Colonic mucosa (tissue), 4 donors: ENCODE results near the gene XRN1. TPM values are rescaled to one million over a fixed set of nuclear protein-coding genes. Genes with fewer than 3 reads are reported as not detected.
"Not testable (repeated sequence)": the region's sequence is repeated elsewhere in the genome, so short reads cannot be mapped to it uniquely, and the experiment has no call there.

Source experiments
- DNase-seq: peaks from one replicate; pipeline ENCODE4 v3.0.0-alpha.2; 2020
- H3K27ac ChIP-seq: fragments of 200-600 bp; one replicate; pipeline ENCODE4 v1.8.0; 2021
- H3K27me3 ChIP-seq: fragments of 200-600 bp; one replicate; pipeline ENCODE4 v1.8.0; 2021
- H3K36me3 ChIP-seq: fragments of 200-600 bp; one replicate; pipeline ENCODE4 v1.8.0; 2021
- H3K4me1 ChIP-seq: fragments of 200-600 bp; one replicate; pipeline ENCODE4 v1.8.0; 2021; ENCODE audit warnings: mild to moderate bottlenecking
- H3K4me3 ChIP-seq: fragments of 200-600 bp; one replicate; pipeline ENCODE4 v1.8.0; 2021
- H3K9ac ChIP-seq, 2 donors: one replicate each; pipeline ENCODE4 v1.7.0; 2013; ENCODE audit warnings: control low read depth in 2 of 2, low read depth in 2 of 2, low read length in 2 of 2
- H3K9me3 ChIP-seq: fragments of 200-600 bp; one replicate; pipeline ENCODE4 v1.8.0; 2021
- intact Hi-C: fragments of 100-400 bp; cut with DNase I; formaldehyde crosslinking; loops from one replicate; pipeline ENCODE4 v1.14.1; 2022
- total RNA-seq, 2 donors: library from RNA; stranded (reverse); fragmentation: NEBNext Ultra II Directional in 1 of 2; extraction: Animal tissue kit (Norgen Biotek cat#: 25700) in 1 of 2; gene quantifications; one replicate each; pipeline ENCODE4 v1.2.1, GENCODE V29; 2021
- TF ChIP-seq, protein P1 (sequence below): fragments of 200-600 bp; IDR thresholded peaks from one replicate; pipeline ENCODE4 v1.8.0; 2022; ENCODE audit warnings: antibody characterized with exemption, mild to moderate bottlenecking
- donor health status: healthy.
- donor health status: DM: no; HTN: no; CAD: no.
- donor health status: DM: no; HTN: no; CAD: no.

XRN1 gene
- total RNA-seq, 2 donors from 2014 or later = 23.3 to 57.0 TPM

DNA sequence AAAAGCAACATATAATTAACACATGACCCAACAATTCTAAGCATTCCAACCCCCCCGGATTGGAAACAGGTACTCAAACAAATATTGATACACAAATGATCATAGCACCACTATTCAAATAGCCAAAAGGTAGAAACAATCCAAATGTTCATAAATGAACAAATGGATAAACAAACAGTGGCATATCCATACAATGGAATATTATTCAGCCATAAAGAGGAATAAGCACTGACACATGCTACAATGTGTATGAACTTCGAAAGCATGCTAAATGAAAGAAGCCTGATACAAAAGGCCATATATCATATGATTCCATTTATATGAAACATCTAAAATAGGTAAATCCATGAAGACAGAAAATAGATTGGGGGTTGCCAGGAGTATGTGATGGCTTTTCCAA, 62.8 kb downstream of the XRN1 start:
- TF ChIP-seq, protein P1, sequence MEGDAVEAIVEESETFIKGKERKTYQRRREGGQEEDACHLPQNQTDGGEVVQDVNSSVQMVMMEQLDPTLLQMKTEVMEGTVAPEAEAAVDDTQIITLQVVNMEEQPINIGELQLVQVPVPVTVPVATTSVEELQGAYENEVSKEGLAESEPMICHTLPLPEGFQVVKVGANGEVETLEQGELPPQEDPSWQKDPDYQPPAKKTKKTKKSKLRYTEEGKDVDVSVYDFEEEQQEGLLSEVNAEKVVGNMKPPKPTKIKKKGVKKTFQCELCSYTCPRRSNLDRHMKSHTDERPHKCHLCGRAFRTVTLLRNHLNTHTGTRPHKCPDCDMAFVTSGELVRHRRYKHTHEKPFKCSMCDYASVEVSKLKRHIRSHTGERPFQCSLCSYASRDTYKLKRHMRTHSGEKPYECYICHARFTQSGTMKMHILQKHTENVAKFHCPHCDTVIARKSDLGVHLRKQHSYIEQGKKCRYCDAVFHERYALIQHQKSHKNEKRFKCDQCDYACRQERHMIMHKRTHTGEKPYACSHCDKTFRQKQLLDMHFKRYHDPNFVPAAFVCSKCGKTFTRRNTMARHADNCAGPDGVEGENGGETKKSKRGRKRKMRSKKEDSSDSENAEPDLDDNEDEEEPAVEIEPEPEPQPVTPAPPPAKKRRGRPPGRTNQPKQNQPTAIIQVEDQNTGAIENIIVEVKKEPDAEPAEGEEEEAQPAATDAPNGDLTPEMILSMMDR = no peak
- Histone ChIP-seq H3K9ac (no peak overlapping the region), H3K9me3 (no peaks in the 10 kb centered on the region), H3K4me3 (no peak overlapping the region), H3K27me3 (no peaks in the 10 kb centered on the region), H3K27ac (no peak overlapping the region), H3K36me3 (no peaks in the 10 kb centered on the region), H3K4me1 (no peaks in the 10 kb centered on the region)
- intact Hi-C loops = no loop called here
- DNase-seq = no peak

DNA sequence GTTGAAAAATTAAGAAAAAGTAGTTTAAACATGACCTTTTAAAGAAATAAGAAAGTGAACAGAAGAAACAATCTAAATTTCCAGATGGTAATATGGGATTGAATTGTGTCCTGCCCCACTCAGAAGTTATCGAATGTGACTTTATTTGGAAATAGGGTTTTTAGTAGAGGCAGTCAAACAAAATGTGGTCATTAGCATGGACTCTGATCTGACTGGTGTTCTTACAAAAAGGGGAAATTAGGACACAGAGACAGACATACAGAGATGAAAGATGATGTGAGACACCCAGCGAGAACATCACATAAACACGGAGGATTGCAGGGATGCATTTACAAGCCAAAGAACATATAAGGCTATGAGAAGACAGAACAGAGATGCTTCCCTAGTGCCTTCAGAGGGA, 73.2 kb downstream of the XRN1 start:
- intact Hi-C loops = no loop called here
- Histone ChIP-seq H3K36me3 (no peaks in the 10 kb centered on the region), H3K27ac (no peak overlapping the region), H3K9ac (no peak overlapping the region), H3K27me3 (no peaks in the 10 kb centered on the region), H3K4me1 (no peaks in the 10 kb centered on the region), H3K9me3 (no peaks in the 10 kb centered on the region), H3K4me3 (no peak overlapping the region)
- TF ChIP-seq, protein P1 = no peak
- DNase-seq = no peak

DNA sequence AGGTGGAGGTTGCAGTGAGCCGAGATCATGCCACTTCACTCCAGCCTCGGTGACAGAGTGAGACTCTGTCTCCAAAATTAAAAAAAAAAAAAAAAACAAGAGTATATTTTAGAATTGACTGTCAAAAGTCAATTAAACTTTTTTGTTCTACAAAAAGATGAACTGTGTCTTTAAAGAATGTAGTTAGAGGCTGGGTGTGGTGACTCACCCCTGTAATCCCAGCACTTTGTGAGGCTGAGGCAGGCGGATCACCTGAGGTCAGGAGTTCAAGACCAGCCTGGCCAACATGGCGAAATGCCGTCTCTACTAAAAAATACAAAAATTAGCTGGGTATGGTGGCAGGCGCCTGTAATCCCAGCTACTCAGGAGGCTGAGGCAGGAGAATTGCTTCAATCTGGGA, 78.3 kb downstream of the XRN1 start:
- DNase-seq, H3K27ac ChIP-seq, H3K36me3 ChIP-seq: not testable (repeated sequence)

DNA sequence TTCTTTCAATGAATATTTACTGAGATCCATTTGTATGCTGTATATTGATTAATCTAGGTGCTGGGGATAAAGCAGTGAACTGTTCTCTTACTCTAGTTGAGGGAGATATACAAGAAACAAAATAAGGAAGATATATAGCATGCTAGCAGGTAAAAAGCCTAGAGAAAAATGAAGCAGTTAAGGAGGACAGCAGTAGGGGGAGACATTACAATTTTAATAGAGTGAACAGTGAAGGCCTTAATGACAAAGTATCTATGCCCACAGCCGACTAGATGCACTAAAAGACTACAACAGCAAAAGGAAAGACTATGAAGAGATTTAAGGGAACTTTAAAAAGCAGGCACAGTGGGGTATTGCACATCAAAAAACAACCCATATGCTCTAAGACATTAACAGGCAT, 81.4 kb downstream of the XRN1 start:
- no peak for DNase-seq
- no peaks in the 10 kb centered on the region for H3K36me3 ChIP-seq
- no peak overlapping the region for H3K27ac ChIP-seq
- TF ChIP-seq, protein P1 = no peak
- H3K4me3 ChIP-seq = no peak overlapping the region
- no peaks in the 10 kb centered on the region for H3K27me3 ChIP-seq
- H3K4me1 ChIP-seq = no peaks in the 10 kb centered on the region
- intact Hi-C loops = no loop called here
- no peaks in the 10 kb centered on the region for H3K9me3 ChIP-seq
- H3K9ac ChIP-seq = no peak overlapping the region

More for the DNA sequence above, 78.3 kb downstream of the XRN1 start:
- H3K27me3 ChIP-seq, H3K9me3 ChIP-seq, H3K9ac ChIP-seq, intact Hi-C loops, H3K4me1 ChIP-seq, H3K4me3 ChIP-seq: not testable (repeated sequence)

DNA sequence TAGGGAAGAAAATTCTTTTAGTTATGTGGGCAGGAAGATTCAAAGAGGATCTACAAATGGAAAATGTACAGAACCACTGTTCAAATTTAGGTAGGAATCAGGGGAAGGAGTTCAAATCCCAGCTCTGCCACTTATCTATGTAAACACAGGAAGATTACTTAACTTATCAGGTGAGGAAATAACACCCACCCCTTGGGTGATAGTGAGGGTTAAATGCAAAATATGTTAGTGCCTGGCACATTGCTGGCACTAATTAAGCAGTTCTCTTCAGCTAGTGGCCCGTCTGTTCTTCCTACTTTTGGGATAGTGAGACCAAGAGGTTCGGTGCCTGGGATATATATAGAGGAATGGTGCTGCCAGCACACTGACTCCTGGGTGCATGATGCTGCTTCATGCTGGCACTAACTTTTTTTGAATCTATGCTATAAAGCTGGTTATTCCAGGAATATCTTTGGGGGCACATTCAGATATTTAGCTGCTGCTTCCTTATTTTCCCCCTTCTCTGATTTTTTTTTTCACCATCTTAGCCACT, 83.8 kb downstream of the XRN1 start:
- no peak for DNase-seq
- no peaks in the 10 kb centered on the region for H3K36me3 ChIP-seq

DNA sequence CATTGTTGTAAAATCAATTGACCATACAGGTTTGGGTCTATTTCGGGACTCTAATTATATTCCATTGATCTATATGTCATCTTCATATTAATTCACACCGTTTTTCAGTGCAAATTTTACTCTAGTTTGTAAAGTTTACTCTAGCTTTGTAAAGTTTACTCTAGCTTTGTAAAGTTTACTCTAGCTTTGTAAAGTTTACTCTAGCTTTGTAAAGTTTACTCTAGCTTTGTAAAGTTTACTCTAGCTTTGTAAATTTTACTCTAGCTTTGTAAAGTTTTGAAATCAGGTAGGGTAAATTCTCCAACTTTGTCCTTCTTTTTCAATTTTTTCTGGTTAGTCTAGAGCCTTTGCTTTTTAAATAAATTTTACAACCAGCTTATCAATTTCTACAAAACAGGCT, 84.4 kb downstream of the XRN1 start:
- not testable (repeated sequence) for H3K36me3 ChIP-seq

More for the DNA sequence above, 83.8 kb downstream of the XRN1 start:
- no peaks in the 10 kb centered on the region for H3K27me3 ChIP-seq
- H3K4me3 ChIP-seq = no peak overlapping the region
- H3K27ac ChIP-seq = no peak overlapping the region
- TF ChIP-seq, protein P1 = no peak
- H3K4me1 ChIP-seq = no peaks in the 10 kb centered on the region
- H3K9me3 ChIP-seq = no peaks in the 10 kb centered on the region
- intact Hi-C loops = no loop called here
- no peak overlapping the region for H3K9ac ChIP-seq

DNA sequence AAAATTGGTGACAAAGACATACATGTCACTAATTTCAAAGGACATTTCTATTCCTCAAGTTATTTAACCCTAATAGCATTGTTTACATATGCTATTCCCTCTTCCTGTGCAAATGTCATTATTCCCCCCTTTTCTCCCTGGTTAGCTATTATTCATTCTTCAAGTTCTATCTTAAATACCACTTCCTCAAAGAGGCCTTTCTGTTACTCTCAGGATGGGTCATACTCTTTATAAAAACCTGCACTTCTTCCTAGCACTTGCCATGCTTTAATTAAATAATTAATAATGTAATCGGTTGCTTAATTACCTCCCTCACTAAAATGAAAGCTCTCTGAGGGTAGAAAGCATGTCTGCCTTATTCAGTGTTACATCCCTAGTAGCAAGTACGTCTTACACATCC, 88.5 kb downstream of the XRN1 start:
- H3K4me3 ChIP-seq = no peak overlapping the region
- H3K4me1 ChIP-seq = no peaks in the 10 kb centered on the region
- H3K27me3 ChIP-seq = no peaks in the 10 kb centered on the region
- no peak overlapping the region for H3K9ac ChIP-seq
- TF ChIP-seq, protein P1 = no peak
- no peak overlapping the region for H3K27ac ChIP-seq
- no peak for DNase-seq
- peaks cover 6% of the 10 kb centered on the region for H3K36me3 ChIP-seq
- intact Hi-C loops = no loop called here
- no peaks in the 10 kb centered on the region for H3K9me3 ChIP-seq

More for the DNA sequence above, 84.4 kb downstream of the XRN1 start:
- H3K4me3 ChIP-seq, H3K9ac ChIP-seq, H3K4me1 ChIP-seq, H3K27me3 ChIP-seq, H3K9me3 ChIP-seq, intact Hi-C loops, DNase-seq, H3K27ac ChIP-seq: not testable (repeated sequence)
